NCI-H748 (cell line): ENCODE results near the gene KCNMA1.
"Not testable (repeated sequence)": the region's sequence is repeated elsewhere in the genome, so short reads cannot be mapped to it uniquely, and the experiment has no call there.

Experiments used
- DNase-seq: peaks from one replicate; lab custom pipeline; 2025; ENCODE audit not compliant: unreplicated experiment; lab: John Stamatoyannopoulos, UW

KCNMA1 gene

GRCh38 chr10:77637532-77638320 is at the start of gene KCNMA1:
Gene KCNMA1, minus strand, starts transcription at chr10:77637808.
- peak; percentile 50 for DNase-seq

GRCh38 chr10:77686650-77687417 is 49.2 kb upstream of the KCNMA1 start:
- no peak for DNase-seq

GRCh38 chr10:77686096-77686495 is 48.5 kb upstream of the KCNMA1 start:
- peak; percentile 45 for DNase-seq

GRCh38 chr10:77685432-77685831 is 47.8 kb upstream of the KCNMA1 start:
- peak; percentile 93 for DNase-seq

- DNase-seq, result not testable (repeated sequence)
Measured at GRCh38 chr10:77683088-77683432, 45.5 kb upstream of the KCNMA1 start.

- no peak for DNase-seq
Measured at GRCh38 chr10:77682393-77683087, 44.9 kb upstream of the KCNMA1 start.

- no peak for DNase-seq
Measured at GRCh38 chr10:77681839-77682238, 44.2 kb upstream of the KCNMA1 start.

- no peak for DNase-seq
Measured at GRCh38 chr10:77680811-77681210, 43.2 kb upstream of the KCNMA1 start.

- no peak for DNase-seq
Measured at GRCh38 chr10:77680065-77680464, 42.5 kb upstream of the KCNMA1 start.

GRCh38 chr10:77679217-77679616 is 41.6 kb upstream of the KCNMA1 start:
- no peak for DNase-seq

- DNase-seq, result no peak
Measured at GRCh38 chr10:77678146-77678545, 40.5 kb upstream of the KCNMA1 start.

GRCh38 chr10:77675347-77675746 is 37.7 kb upstream of the KCNMA1 start:
- peak; percentile 8 for DNase-seq

GRCh38 chr10:77673515-77674140 is 36.0 kb upstream of the KCNMA1 start:
- no peak for DNase-seq

GRCh38 chr10:77673101-77673500 is 35.5 kb upstream of the KCNMA1 start:
- no peak for DNase-seq

- no peak for DNase-seq
Measured at GRCh38 chr10:77671594-77672252, 34.1 kb upstream of the KCNMA1 start.

- no peak for DNase-seq
Measured at GRCh38 chr10:77670817-77671443, 33.3 kb upstream of the KCNMA1 start.

GRCh38 chr10:77669892-77670291 is 32.3 kb upstream of the KCNMA1 start:
- no peak for DNase-seq

GRCh38 chr10:77667426-77668324 is 30.1 kb upstream of the KCNMA1 start:
- DNase-seq, result peak; percentile 71

GRCh38 chr10:77666821-77667220 is 29.2 kb upstream of the KCNMA1 start:
- no peak for DNase-seq
